Panc1 (cell line): Measurements from ENCODE around the gene CLTC. TPM values are rescaled to one million over a fixed set of nuclear protein-coding genes. Genes with fewer than 3 reads are reported as not detected.

Experiments used
- ATAC-seq: fragments of 200-7000 bp; cut with Tn5 transposase; 2 replicates; pipeline ENCODE4 v1.9.1; 2020; ENCODE audit warnings: mild to moderate bottlenecking, moderate library complexity
- BruUV-seq: library from RNA; stranded (reverse); fragments of 400-500 nt; replicated peaks from 2 replicates; lab custom pipeline; 2021; lab: Mats Ljungman, UMichigan
- CTCF ChIA-PET: fragments of 300-600 bp; sonication (Branson Sonifier 250); formaldehyde crosslinking; loops from one replicate; lab custom pipeline; 2022; ENCODE audit warnings: antibody characterized with exemption; lab: Charles Lee
- POLR2A ChIA-PET: fragments of 300-600 bp; sonication (Branson Sonifier 250); formaldehyde crosslinking; loops from one replicate; lab custom pipeline; 2022; ENCODE audit warnings: antibody characterized with exemption; lab: Charles Lee
- DNase-seq: peaks from one replicate; pipeline ENCODE4 v3.0.0-alpha.2; 2010; ENCODE audit warnings: low read depth, low spot score
- H3K27ac ChIP-seq: 2 replicates; pipeline ENCODE4 v1.5.1; 2011; ENCODE audit warnings: mild to moderate bottlenecking, low read length, inconsistent platforms
- H3K27me3 ChIP-seq: fragments of 200-500 bp; sonication (Bioruptor generic); 2 replicates; pipeline ENCODE4 v1.6.0; 2014; ENCODE audit warnings: low read length, inconsistent platforms; ENCODE audit not compliant: control insufficient read depth, insufficient read depth
- H3K36me3 ChIP-seq: fragments of 200-500 bp; sonication (Bioruptor generic); 2 replicates; pipeline ENCODE4 v1.5.1; 2014; ENCODE audit warnings: inconsistent platforms, mild to moderate bottlenecking, low read length, moderate library complexity; ENCODE audit not compliant: control insufficient read depth, insufficient read depth
- H3K4me1 ChIP-seq: 2 replicates; pipeline ENCODE4 v1.5.1; 2011; ENCODE audit warnings: inconsistent platforms, mild to moderate bottlenecking, low read length, moderate library complexity; ENCODE audit not compliant: control insufficient read depth, insufficient read depth
- H3K4me3 ChIP-seq, 2 experiments: 2 replicates each; pipeline ENCODE4 v1.5.1; 2011 to 2012; ENCODE audit warnings: low read depth in 2 of 2, low read length in 2 of 2, mild to moderate bottlenecking in 2 of 2, inconsistent platforms in 1 of 2, moderate library complexity in 1 of 2
- H3K9me3 ChIP-seq: fragments of 200-500 bp; sonication (Bioruptor generic); 2 replicates; pipeline ENCODE4 v1.5.1; 2014; ENCODE audit warnings: low read depth, mild to moderate bottlenecking, inconsistent platforms, low read length, moderate library complexity; ENCODE audit not compliant: control insufficient read depth, insufficient read depth
- CTCF ChIP-seq: fragments of 450-650 bp; IDR thresholded peaks from 2 replicates; pipeline ENCODE4 v1.5.1; 2017; ENCODE audit warnings: mild to moderate bottlenecking
- POLR2AphosphoS5 ChIP-seq: IDR thresholded peaks from 2 replicates; pipeline ENCODE4 v1.6.1; 2012; ENCODE audit warnings: mild to moderate bottlenecking, low read depth, low read length, moderate library complexity
- REST ChIP-seq, 2 experiments: IDR thresholded peaks; 2 replicates each; pipeline ENCODE4 v1.6.1; 2011 to 2012; ENCODE audit warnings: low read depth in 2 of 2, control low read depth in 1 of 2, low read length in 1 of 2, mild to moderate bottlenecking in 1 of 2, moderate library complexity in 1 of 2; ENCODE audit not compliant: insufficient read depth in 1 of 2
- SIN3A ChIP-seq: IDR thresholded peaks from 2 replicates; pipeline ENCODE4 v1.6.1; 2012; ENCODE audit warnings: low read depth, mild to moderate bottlenecking, low read length, moderate library complexity, borderline replicate concordance; ENCODE audit not compliant: insufficient read depth
- TCF7L2 ChIP-seq: IDR thresholded peaks from 2 replicates; pipeline ENCODE4 v1.6.1; 2011; ENCODE audit warnings: mild to moderate bottlenecking, low read depth, low read length, inconsistent platforms
- in situ Hi-C: cut with HindIII; loops from 2 replicates; pipeline ENCODE4 v1.10.0; 2016; ENCODE audit warnings: low sequenced_read_pairs, low pct_unique_long_range_greater_than_20kb
- intact Hi-C: fragments of 100-400 bp; cut with micrococcal nuclease; formaldehyde crosslinking; loops from one replicate; pipeline ENCODE4 v1.10.0; 2022; ENCODE audit not compliant: unreplicated experiment
- total RNA-seq: library from RNA; stranded (reverse); gene quantifications from one replicate; pipeline ENCODE4 v1.2.1, GENCODE V29; 2021; ENCODE audit not compliant: unreplicated experiment

CLTC gene
- total RNA-seq, 1 experiment from 2014 or later, result 221 TPM

GRCh38 chr17:59632398-59632797 lies 12.7 kb downstream of the CLTC start:
- Histone ChIP-seq H3K4me1 (peaks cover 10% of the 10 kb centered on the region; the same call in 1 of the 2 replicates), H3K36me3 (no peaks in the 10 kb centered on the region; the same call in 1 of the 2 replicates), H3K9me3 (no peaks in the 10 kb centered on the region), H3K27ac (no peak overlapping the region), H3K4me3 (no peak overlapping the region), H3K27me3 (no peaks in the 10 kb centered on the region)
- in situ Hi-C loops, result no loop called here
- BruUV-seq, result no TSS peak
- intact Hi-C loops, result no loop called here
- DNase-seq (no peak), ATAC-seq (no peak)
- ChIA-PET POLR2A (interaction anchor here (0.6 kb wide), 1 partner anchor 167 kb away, joined by 8 read pairs; no protein-coding TSS in a partner anchor), CTCF (no interaction called here)
- TF ChIP-seq TCF7L2 (no peak), SIN3A (no peak), POLR2AphosphoS5 (no peak), CTCF (no peak), REST (IDR thresholded peaks at IDR 0.05; ENCODE audit: insufficient read depth in 1 of 2, low read depth in 2 of 2, low read length in 1 of 2) (no peak)

GRCh38 chr17:59633658-59634359 lies 14.1 kb downstream of the CLTC start:
- ATAC-seq (no peak), DNase-seq (no peak)
- ChIA-PET POLR2A (no interaction called here), CTCF (no interaction called here)
- BruUV-seq, result no TSS peak
- no peak overlapping the region for H3K27ac ChIP-seq
- no peaks in the 10 kb centered on the region for H3K36me3 ChIP-seq
- TF ChIP-seq SIN3A, result no peak
- no peak for TF ChIP-seq TCF7L2
- no peak for TF ChIP-seq CTCF
- no peak for TF ChIP-seq REST (IDR thresholded peaks at IDR 0.05; ENCODE audit: insufficient read depth in 1 of 2, low read depth in 2 of 2, low read length in 1 of 2)
- TF ChIP-seq POLR2AphosphoS5, result no peak
- no peaks in the 10 kb centered on the region for H3K9me3 ChIP-seq
- no peak overlapping the region for H3K4me3 ChIP-seq
- intact Hi-C loops (no loop called here), in situ Hi-C loops (no loop called here)
- H3K4me1 ChIP-seq, result peaks cover 7% of the 10 kb centered on the region; the same call in 1 of the 2 replicates
- H3K27me3 ChIP-seq, result no peaks in the 10 kb centered on the region
